H1 (cell line): Measurements from ENCODE around the gene APBA2. TPM values are rescaled to one million over a fixed set of nuclear protein-coding genes. Genes with fewer than 3 reads are reported as not detected.

Experiments
- CTCF ChIA-PET: fragments of 300-600 bp; sonication (Branson Sonifier 250); formaldehyde crosslinking; loops from one replicate; lab custom pipeline; 2021; ENCODE audit not compliant: partially characterized antibody; lab: Charles Lee
- POLR2A ChIA-PET: fragments of 300-600 bp; sonication (Branson Sonifier 250); formaldehyde crosslinking; loops from one replicate; lab custom pipeline; 2021; ENCODE audit warnings: inconsistent platforms; ENCODE audit not compliant: partially characterized antibody; lab: Charles Lee
- DNase-seq, 2 experiments: peaks; one replicate each; pipeline versions ENCODE4 v3.0.0 to v3.0.0-alpha.2; 2010 to 2022; ENCODE audit warnings: low spot score in 2 of 2, low read depth in 1 of 2, mixed read lengths in 1 of 2
- FAIRE-seq: peaks from 2 replicates; lab custom pipeline; 2011; peaks lifted over from hg19 to GRCh38; lab: Jason Lieb, UNC
- H2AFZ ChIP-seq: 2 replicates; pipeline ENCODE4 v1.8.1; 2012; ENCODE audit warnings: low read length, inconsistent platforms
- H2AK5ac ChIP-seq: 2 replicates; pipeline ENCODE4 v1.6.1; 2013; ENCODE audit warnings: low read depth, low read length
- H2BK120ac ChIP-seq: replicated peaks from 2 replicates; pipeline ENCODE3; 2013; ENCODE audit warnings: low read depth, low read length, inconsistent platforms
- H2BK12ac ChIP-seq: 2 replicates; pipeline ENCODE4 v1.6.1; 2013; ENCODE audit warnings: low read depth, low read length
- H2BK15ac ChIP-seq: 2 replicates; pipeline ENCODE4 v1.6.1; 2013; ENCODE audit warnings: low read length
- H2BK20ac ChIP-seq: 2 replicates; pipeline ENCODE4 v1.6.1; 2013; ENCODE audit warnings: low read length
- H2BK5ac ChIP-seq: 2 replicates; pipeline ENCODE4 v1.6.1; 2013; ENCODE audit warnings: low read depth, low read length
- H3K14ac ChIP-seq: 2 replicates; pipeline ENCODE4 v1.6.1; 2013; ENCODE audit warnings: inconsistent platforms; ENCODE audit not compliant: insufficient read length
- H3K18ac ChIP-seq: 2 replicates; pipeline ENCODE4 v1.6.1; 2013; ENCODE audit warnings: low read length; ENCODE audit errors: extremely low read depth
- H3K23ac ChIP-seq: 2 replicates; pipeline ENCODE4 v1.6.1; 2013; ENCODE audit warnings: inconsistent platforms; ENCODE audit not compliant: insufficient read length
- H3K23me2 ChIP-seq: 2 replicates; pipeline ENCODE4 v1.6.1; 2013; ENCODE audit warnings: low read depth, low read length
- H3K27ac ChIP-seq: 2 replicates; pipeline ENCODE4 v1.6.1; 2011; ENCODE audit warnings: low read depth, low read length, inconsistent platforms
- H3K27me3 ChIP-seq, 4 experiments: replicated peaks in 1 of 4; 1 replicate in 1 of 4; 2 replicates in 3 of 4; pipeline versions ENCODE4 v1.6.1 to v1.8.1; 2011 to 2013; ENCODE audit warnings: low read length in 3 of 4, mild to moderate bottlenecking in 3 of 4, inconsistent platforms in 2 of 4, mixed read lengths in 2 of 4, moderate library complexity in 1 of 4; ENCODE audit not compliant: control insufficient read depth in 3 of 4, insufficient read depth in 3 of 4; ENCODE audit errors: extremely low read depth in 1 of 4
- H3K36me3 ChIP-seq, 4 experiments: 2 replicates each; pipeline versions ENCODE4 v1.6.1 to v1.8.1; 2011 to 2013; ENCODE audit warnings: mild to moderate bottlenecking in 4 of 4, low read length in 3 of 4, moderate library complexity in 2 of 4, control low read depth in 1 of 4, inconsistent platforms in 1 of 4; ENCODE audit not compliant: insufficient read depth in 4 of 4, control insufficient read depth in 2 of 4
- H3K4ac ChIP-seq: replicated peaks from 2 replicates; pipeline ENCODE3; 2013; ENCODE audit warnings: low read length, low read depth, mixed read lengths, inconsistent platforms; ENCODE audit not compliant: insufficient read length
- H3K4me1 ChIP-seq, 4 experiments: replicated peaks in 1 of 4; 1 replicate in 1 of 4; 2 replicates in 3 of 4; pipeline versions ENCODE4 v1.6.1 to v1.8.1; 2011 to 2013; ENCODE audit warnings: low read length in 3 of 4, inconsistent platforms in 2 of 4, mixed read lengths in 1 of 4; ENCODE audit not compliant: insufficient read depth in 4 of 4, control insufficient read depth in 3 of 4
- H3K4me2 ChIP-seq, 2 experiments: 2 replicates each; pipeline versions ENCODE4 v1.6.1 to v1.8.1; 2011 to 2013; ENCODE audit warnings: low read depth in 2 of 2, low read length in 2 of 2, control low read depth in 1 of 2, inconsistent platforms in 1 of 2, mild to moderate bottlenecking in 1 of 2; ENCODE audit not compliant: insufficient read depth in 1 of 2
- H3K4me3 ChIP-seq, 4 experiments: fragments of 200-600, 300-600 bp in 1 of 4; sonication (generic), shearing (Covaris generic), sonication (Bioruptor Twin) in 1 of 4; 2 replicates each; pipeline versions ENCODE4 v1.5.1 to v1.8.1; 2011 to 2016; ENCODE audit warnings: low read length in 4 of 4, low read depth in 3 of 4, control low read depth in 2 of 4, inconsistent platforms in 2 of 4, mild to moderate bottlenecking in 2 of 4, mixed read lengths in 1 of 4, moderate library complexity in 1 of 4; ENCODE audit not compliant: insufficient read depth in 2 of 4; ENCODE audit errors: extremely low read depth in 1 of 4
- H3K56ac ChIP-seq: replicated peaks from 2 replicates; pipeline ENCODE3; 2013; ENCODE audit warnings: low read depth, mild to moderate bottlenecking, mixed read lengths, low read length, inconsistent platforms; ENCODE audit not compliant: insufficient read length
- H3K79me1 ChIP-seq: 2 replicates; pipeline ENCODE4 v1.6.1; 2013; ENCODE audit warnings: low read depth, low read length, control low read depth
- H3K79me2 ChIP-seq, 2 experiments: 2 replicates each; pipeline versions ENCODE4 v1.6.1 to v1.8.1; 2012 to 2013; ENCODE audit warnings: low read length in 2 of 2, mild to moderate bottlenecking in 2 of 2, inconsistent platforms in 1 of 2; ENCODE audit not compliant: insufficient read depth in 2 of 2, control insufficient read depth in 1 of 2
- H3K9ac ChIP-seq, 4 experiments: replicated peaks in 1 of 4; 1 replicate in 1 of 4; 2 replicates in 3 of 4; pipeline versions ENCODE4 v1.6.1 to v1.8.1; 2011 to 2013; ENCODE audit warnings: low read depth in 3 of 4, low read length in 3 of 4, control low read depth in 2 of 4, mild to moderate bottlenecking in 2 of 4, moderate library complexity in 2 of 4, inconsistent platforms in 1 of 4; ENCODE audit errors: extremely low read depth in 1 of 4
- H3K9me3 ChIP-seq, 2 experiments: 2 replicates each; pipeline versions ENCODE4 v1.6.1 to v1.8.1; 2012 to 2013; ENCODE audit warnings: mild to moderate bottlenecking in 2 of 2, moderate library complexity in 2 of 2, control low read depth in 1 of 2, inconsistent platforms in 1 of 2, low read depth in 1 of 2, low read length in 1 of 2, mixed read lengths in 1 of 2; ENCODE audit not compliant: insufficient read depth in 2 of 2
- H4K20me1 ChIP-seq, 2 experiments: replicated peaks in 1 of 2; 2 replicates each; pipeline versions ENCODE3 to v1.8.1; 2011 to 2013; ENCODE audit warnings: inconsistent platforms in 2 of 2, low read length in 2 of 2, mild to moderate bottlenecking in 1 of 2; ENCODE audit not compliant: insufficient read depth in 2 of 2, control insufficient read depth in 1 of 2
- H4K5ac ChIP-seq: 2 replicates; pipeline ENCODE4 v1.6.1; 2013; ENCODE audit warnings: low read length, low read depth, mixed read lengths, inconsistent platforms; ENCODE audit not compliant: insufficient read length
- H4K8ac ChIP-seq: 2 replicates; pipeline ENCODE4 v1.8.0; 2013; ENCODE audit warnings: mild to moderate bottlenecking, moderate library complexity, low read length, inconsistent platforms; ENCODE audit not compliant: insufficient read depth; ENCODE audit errors: extremely low read depth
- H4K91ac ChIP-seq: replicated peaks from 2 replicates; pipeline ENCODE3; 2013; ENCODE audit warnings: low read length, mixed read lengths, inconsistent platforms; ENCODE audit not compliant: insufficient read length
- EZH2 ChIP-seq: fragments of 200-600 bp; sonication (generic); IDR thresholded peaks from 2 replicates; pipeline ENCODE4 v1.7.1; 2012; ENCODE audit warnings: low read depth, mild to moderate bottlenecking, moderate library complexity, low read length, inconsistent platforms; ENCODE audit not compliant: severe bottlenecking
- JUN ChIP-seq: IDR thresholded peaks from 2 replicates; pipeline ENCODE4 v1.6.1; 2011; ENCODE audit warnings: low read depth, mild to moderate bottlenecking, improper control_type of control experiment, low read length
- POLR2A ChIP-seq, 2 experiments: IDR thresholded peaks; 1 replicate in 1 of 2; 2 replicates in 1 of 2; pipeline ENCODE4 v1.6.1; 2011; ENCODE audit warnings: low read depth in 2 of 2, low read length in 2 of 2, mild to moderate bottlenecking in 2 of 2; ENCODE audit errors: control extremely low read depth in 1 of 2
- RBBP5 ChIP-seq: IDR thresholded peaks from 2 replicates; pipeline ENCODE4 v1.7.1; 2012; ENCODE audit warnings: low read depth, mild to moderate bottlenecking, inconsistent platforms, low read length, moderate library complexity, borderline replicate concordance
- WGBS, 2 experiments: shearing (Covaris generic) in 1 of 2; methylation state at CpG; one replicate each; pipeline versions ENCODE4 v1.1.6 to v1.1.7; 2013 to 2015; ENCODE audit warnings: low lambda C conversion rate in 2 of 2, mixed read lengths in 2 of 2, inconsistent platforms in 1 of 2, low coverage in 1 of 2, missing lambda C conversion rate in 1 of 2; ENCODE audit not compliant: insufficient replicate concordance in 2 of 2, insufficient coverage in 1 of 2, insufficient read length in 1 of 2; ENCODE audit errors: extremely low coverage in 1 of 2, missing lambda C conversion rate in 1 of 2; 5-methylcytosine and 5-hydroxymethylcytosine counted together
- polyA plus RNA-seq, 7 experiments: library from polyadenylated mRNA; depleted of rRNA in 3 of 7; stranded (reverse) in 5 of 7; unstranded in 2 of 7; fragments of >200 nt in 5 of 7; fragments of 200-250 nt in 2 of 7; gene quantifications; 1 replicate in 5 of 7; 2 replicates in 1 of 7; 4 replicates in 1 of 7; pipeline versions ENCODE4 v1.2.1 to v1.2.3, GENCODE V29; 2011 to 2013; ENCODE audit warnings: missing spikeins in 2 of 7, mixed read lengths in 2 of 7
- total RNA-seq: library from RNA; stranded (reverse); fragmentation: NEBNext Ultra II Directional; extraction: Animal tissue kit (Norgen Biotek cat#: 25700); gene quantifications from 2 replicates; pipeline ENCODE4 v1.2.1, GENCODE V29; 2021
- TF ChIP-seq, protein P1 (sequence below): IDR thresholded peaks from 2 replicates; pipeline ENCODE4 v1.6.1; 2012; ENCODE audit warnings: inconsistent platforms

The APBA2 gene
- total and polyA plus RNA-seq, 2 of the 8 experiments (the other 6 are each of a cell fraction or from before 2014, with no cell fraction given), result 15.5 to 19.0 TPM

DNA sequence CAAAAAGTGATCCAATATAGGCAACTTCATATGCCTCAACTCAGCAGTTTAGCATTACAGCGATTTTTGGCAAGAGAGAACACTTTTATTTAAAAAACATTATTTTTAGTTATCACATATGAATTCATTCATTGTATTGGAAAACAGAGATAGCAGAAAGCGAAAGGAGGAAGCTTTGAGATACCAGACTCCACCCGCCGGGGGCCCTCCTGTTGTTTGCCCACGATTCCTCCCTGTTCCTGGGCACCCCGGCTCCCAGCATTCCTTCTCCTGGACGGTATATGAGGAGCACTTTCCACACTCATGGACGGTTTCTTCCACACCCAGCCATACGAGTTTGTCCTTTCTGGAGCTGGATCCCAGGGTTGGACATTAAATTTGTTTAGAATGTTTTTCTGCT, 18.2 kb downstream of the APBA2 start:
- CTCF ChIA-PET, result interaction anchor here (0.9 to 5.5 kb wide), 7 partner anchors 9 to 675 kb away, joined by 3 to 51 read pairs (median 12); no protein-coding TSS in a partner anchor
- FAIRE-seq (no peak), DNase-seq (no peak)
- Histone ChIP-seq H3K79me1 (0 out of 2 replicates have a peak, but pooled peaks cover 2% of the 10 kb centered on the region), H2BK5ac (no peak overlapping the region), H3K4me3 (no peak overlapping the region), H3K27ac (no peak overlapping the region), H3K9ac (no peak overlapping the region), H3K4ac (no peak overlapping the region), H3K79me2 (no peaks in the 10 kb centered on the region), H3K4me1 (no peaks in the 10 kb centered on the region; a peak in 2 of 7 replicates), H3K18ac (no peak overlapping the region), H3K4me2 (no peak overlapping the region), H2BK120ac (no peak overlapping the region), H2AK5ac (no peak overlapping the region), H4K91ac (no peak overlapping the region), H2AFZ (no peak overlapping the region), H4K8ac (no peak overlapping the region), H3K14ac (no peak overlapping the region), H2BK15ac (no peak overlapping the region), H3K9me3 (peaks cover 0 to 3% of the 10 kb centered on the region in 2 experiments; a peak in 1 of 4 replicates), H2BK20ac (no peak overlapping the region), H2BK12ac (no peak overlapping the region), H4K20me1 (no peaks in the 10 kb centered on the region), H3K56ac (no peak overlapping the region), H4K5ac (no peak overlapping the region), H3K36me3 (no peaks in the 10 kb centered on the region), H3K23ac (no peak overlapping the region), H3K23me2 (no peaks in the 10 kb centered on the region), H3K27me3 (no peaks in the 10 kb centered on the region)
- WGBS, 2 experiments, result 90% methylated on average over 9 of the region's 9 CpGs; no CpG with 5 or more reads in 1 of the 2 experiments
- POLR2A ChIA-PET, result interaction anchor here (1.0 kb wide), 1 partner anchor 18 kb away, joined by 3 read pairs; no protein-coding TSS in a partner anchor
- no peak for TF ChIP-seq RBBP5
- no peak for TF ChIP-seq POLR2A (IDR thresholded peaks at IDR 0.05; ENCODE audit: control extremely low read depth in 1 of 2, low read depth in 2 of 2, low read length in 2 of 2)
- TF ChIP-seq, protein P1, sequence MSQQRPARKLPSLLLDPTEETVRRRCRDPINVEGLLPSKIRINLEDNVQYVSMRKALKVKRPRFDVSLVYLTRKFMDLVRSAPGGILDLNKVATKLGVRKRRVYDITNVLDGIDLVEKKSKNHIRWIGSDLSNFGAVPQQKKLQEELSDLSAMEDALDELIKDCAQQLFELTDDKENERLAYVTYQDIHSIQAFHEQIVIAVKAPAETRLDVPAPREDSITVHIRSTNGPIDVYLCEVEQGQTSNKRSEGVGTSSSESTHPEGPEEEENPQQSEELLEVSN, result no peak
- TF ChIP-seq EZH2, result no peak
- TF ChIP-seq JUN, result no peak
